ENCODE results near the gene WFDC12. TPM values are rescaled to one million over a fixed set of nuclear protein-coding genes. Genes with fewer than 3 reads are reported as not detected.

WFDC12 gene, protein sequence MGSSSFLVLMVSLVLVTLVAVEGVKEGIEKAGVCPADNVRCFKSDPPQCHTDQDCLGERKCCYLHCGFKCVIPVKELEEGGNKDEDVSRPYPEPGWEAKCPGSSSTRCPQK
- total RNA-seq, result not detected in 2 replicates

DNA sequence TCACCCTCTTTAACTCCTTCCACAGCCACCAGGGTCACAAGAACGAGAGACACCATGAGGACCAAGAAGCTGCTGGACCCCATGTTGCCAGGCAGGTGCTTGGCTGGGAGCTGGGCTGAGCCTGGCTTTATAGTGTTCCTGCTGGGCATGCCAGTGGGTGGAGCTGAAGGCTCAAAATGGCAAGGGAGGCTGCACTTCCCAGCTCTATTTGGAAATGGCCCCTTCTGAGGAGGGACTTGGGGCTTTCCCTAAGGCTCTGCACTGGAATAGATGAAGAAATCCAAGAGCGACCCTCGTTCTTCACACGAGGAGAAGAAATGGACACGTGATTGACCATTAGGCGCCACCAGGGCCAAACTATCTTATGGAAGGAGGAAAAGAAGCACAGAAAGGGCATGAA lies at the start of gene WFDC12:
Gene WFDC12, minus strand, starts transcription at position 101 of the 400 bp plus-strand sequence. Its CDS starts 18 bp downstream, at position 83.

DNA sequence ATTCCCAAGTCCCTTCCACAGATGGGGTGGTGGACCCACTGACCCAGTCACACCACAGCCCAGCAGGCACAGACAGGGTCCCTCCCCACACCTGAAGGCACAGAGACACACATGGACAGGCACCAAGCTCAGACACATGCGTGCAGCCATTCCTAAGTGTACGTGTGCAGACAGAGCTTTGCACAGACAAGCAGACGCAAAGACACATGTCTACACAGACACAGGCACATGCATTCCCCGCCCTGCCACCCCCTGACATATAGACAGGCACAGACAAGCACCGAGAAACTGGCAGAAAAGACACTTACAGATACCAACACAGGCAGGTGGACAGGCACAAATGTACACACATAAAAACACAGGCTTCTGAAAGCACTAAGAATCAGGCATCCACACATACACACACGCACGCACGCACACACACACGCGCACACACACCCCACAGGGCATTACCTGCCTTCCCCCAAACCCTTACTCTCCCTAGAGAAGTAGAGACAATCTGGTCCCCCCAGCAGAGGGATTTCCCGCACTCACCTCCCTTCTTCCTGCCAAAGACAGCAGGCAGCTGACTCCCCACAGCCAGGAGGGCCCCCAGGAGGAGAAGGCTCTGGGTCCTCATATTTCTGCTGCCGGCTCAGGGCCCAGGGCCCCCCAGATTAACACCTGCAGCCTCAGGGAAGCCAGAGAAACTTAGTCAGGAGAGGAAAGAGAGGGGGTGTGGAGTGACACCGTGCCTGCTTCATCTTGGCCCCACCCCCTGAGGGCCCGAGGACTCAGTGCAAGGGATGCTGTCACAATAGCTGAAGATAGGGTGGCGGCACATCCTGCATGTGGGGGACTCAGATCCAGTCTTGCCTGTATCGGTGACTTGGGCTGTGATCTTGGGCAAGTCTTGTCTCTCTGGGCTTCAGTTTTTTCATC lies 9.5 kb downstream of the WFDC12 start, which contains the start of gene WFDC5:
Gene WFDC5, minus strand, starts transcription at position 710 of the 921 bp plus-strand sequence. Its CDS starts 91 bp downstream, at position 619.

DNA sequence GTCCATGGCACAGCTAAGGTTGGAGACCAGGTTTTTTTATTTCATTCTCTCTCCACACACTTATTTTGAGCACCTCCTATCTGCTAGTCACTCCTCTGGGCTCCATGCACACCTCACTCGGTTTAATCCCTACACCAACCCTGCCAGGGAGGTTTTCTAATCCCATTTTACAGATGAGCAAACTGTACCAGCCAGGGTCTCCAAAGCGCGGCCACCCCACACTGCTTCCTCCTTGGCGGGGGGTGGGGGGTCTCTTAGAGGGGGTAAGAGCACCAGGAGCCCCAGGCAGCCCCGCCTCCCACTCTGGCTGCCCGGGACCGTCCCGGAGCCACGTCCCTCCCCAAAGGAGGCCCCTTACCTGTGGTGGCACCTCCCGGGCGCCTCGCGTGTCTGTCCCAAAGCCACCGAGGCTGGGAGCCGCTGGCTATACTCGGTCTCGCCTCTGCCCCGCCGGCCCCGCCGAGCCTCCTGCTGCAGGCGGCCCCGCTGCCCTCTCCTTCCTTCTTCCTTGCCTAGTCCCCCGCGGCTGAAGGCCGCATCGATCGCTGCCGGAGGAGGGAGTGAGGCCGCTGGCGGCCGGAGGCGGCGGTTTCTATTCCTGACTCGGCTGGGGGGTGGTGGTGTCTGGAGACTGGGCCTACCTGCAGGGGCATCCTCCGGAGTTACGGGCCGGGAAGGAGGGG lies 23.6 kb downstream of the WFDC12 start, which contains the start of gene KCNS1:
Gene KCNS1, minus strand, starts transcription at position 565 of the 683 bp plus-strand sequence. CDS start 1,891 bp downstream, outside the sequence.

Other genes with a start within 250 kb of the WFDC12 start
- gene YWHAB, start 238.8 kb downstream of the WFDC12 start, total RNA-seq, result 88.7 and 158 TPM in 2 replicates
- 11.5 and 14.1 TPM in 2 replicates for gene PABPC1L, start 214.4 kb downstream of the WFDC12 start, total RNA-seq
- 24.3 and 29.1 TPM in 2 replicates for gene TOMM34, start 164.1 kb downstream of the WFDC12 start, total RNA-seq
- gene STK4, start 158.0 kb downstream of the WFDC12 start, total RNA-seq, result 28.4 and 31.4 TPM in 2 replicates
- gene KCNS1, start 23.3 kb downstream of the WFDC12 start, total RNA-seq, result 0.29 and 2.5 TPM in 2 replicates
- gene WFDC5, start 9.3 kb downstream of the WFDC12 start, total RNA-seq, result not detected in 2 replicates
- gene PI3, start 50.4 kb upstream of the WFDC12 start, total RNA-seq, result not detected in 2 replicates
- not detected in 2 replicates for gene SEMG1, start 82.6 kb upstream of the WFDC12 start, total RNA-seq
- not detected in 2 replicates for gene SEMG2, start 96.9 kb upstream of the WFDC12 start, total RNA-seq
- 0.33 TPM in 1 of 2 replicates, not detected in the other for gene SLPI, start 130.1 kb upstream of the WFDC12 start, total RNA-seq
- gene RBPJL, start 182.4 kb upstream of the WFDC12 start, total RNA-seq, result not detected in 2 replicates
- 0.33 TPM in 1 of 2 replicates, not detected in the other for gene MATN4, start 183.8 kb upstream of the WFDC12 start, total RNA-seq
- 113 and 219 TPM in 2 replicates for gene SDC4, start 224.0 kb upstream of the WFDC12 start, total RNA-seq
- 22.5 and 28.9 TPM in 2 replicates for gene SYS1, start 238.7 kb upstream of the WFDC12 start, total RNA-seq

All from smooth muscle cell of trachea (primary cell).